GM12878 (cell line): ENCODE data around the gene DCBLD2.

Experiments
- CHD4 ChIP-seq: fragments of 200-600 bp; sonication (generic); IDR thresholded peaks from 2 replicates; pipeline ENCODE4 v1.6.1; 2016; ENCODE audit warnings: mild to moderate bottlenecking
- CREB1 ChIP-seq: IDR thresholded peaks from 2 replicates; pipeline ENCODE4 v1.6.1; 2012; ENCODE audit warnings: low read depth, mild to moderate bottlenecking, inconsistent platforms
- CTCF ChIP-seq, 3 experiments: IDR thresholded peaks in 2 of 3; conservative IDR thresholded peaks in 1 of 3; 2 replicates each; pipeline ENCODE4 v1.5.1; 2011; ENCODE audit warnings: low read depth in 3 of 3, low read length in 3 of 3, mild to moderate bottlenecking in 3 of 3, control low read depth in 2 of 3, moderate library complexity in 2 of 3, inconsistent platforms in 1 of 3, mixed read lengths in 1 of 3; ENCODE audit not compliant: control insufficient read depth in 2 of 3, insufficient read depth in 1 of 3; ENCODE audit errors: extremely low read depth in 1 of 3
- EP300 ChIP-seq, 2 experiments: fragments of 150-350 bp in 1 of 2; IDR thresholded peaks; 2 replicates each; pipeline ENCODE4 v1.6.1; 2011 to 2012; ENCODE audit warnings: low read depth in 2 of 2, low read length in 2 of 2, borderline replicate concordance in 1 of 2, improper control_type of control experiment in 1 of 2, inconsistent platforms in 1 of 2; ENCODE audit not compliant: control insufficient read depth in 1 of 2
- HDAC6 ChIP-seq: fragments of 200-600 bp; sonication (generic); IDR thresholded peaks from one replicate; pipeline ENCODE4 v1.8.0; 2017; ENCODE audit warnings: antibody characterized with exemption; ENCODE audit not compliant: unreplicated experiment
- IRF3 ChIP-seq: fragments of 450-650 bp; IDR thresholded peaks from 2 replicates; pipeline ENCODE4 v1.6.1; 2014; ENCODE audit warnings: mild to moderate bottlenecking
- MYB ChIP-seq: fragments of 150-350 bp; IDR thresholded peaks from 2 replicates; pipeline ENCODE4 v1.6.1; 2014; ENCODE audit warnings: mild to moderate bottlenecking, low read depth, low read length, borderline replicate concordance
- POLR2AphosphoS5 ChIP-seq: IDR thresholded peaks from 2 replicates; pipeline ENCODE4 v1.6.1; 2011; ENCODE audit warnings: mild to moderate bottlenecking, low read length, inconsistent platforms
- REST ChIP-seq: IDR thresholded peaks from 2 replicates; pipeline ENCODE4 v1.6.1; 2012; ENCODE audit warnings: mild to moderate bottlenecking, low read depth, low read length
- RFX5 ChIP-seq: IDR thresholded peaks from 2 replicates; pipeline ENCODE4 v1.6.1; 2011; ENCODE audit warnings: low read depth, low read length, improper control_type of control experiment
- USF2 ChIP-seq: IDR thresholded peaks from 2 replicates; pipeline ENCODE4 v1.6.1; 2011; ENCODE audit warnings: low read depth, low read length, improper control_type of control experiment, borderline replicate concordance
- YY1 ChIP-seq: IDR thresholded peaks from 2 replicates; pipeline ENCODE4 v1.6.1; 2011; ENCODE audit warnings: low read depth, mild to moderate bottlenecking, low read length

GRCh38 chr3:98884675-98885371, 16.7 kb downstream of the DCBLD2 start:
- TF ChIP-seq REST (no peak), CREB1 (no peak), USF2 (no peak), MYB (no peak), HDAC6 (no peak), CTCF (IDR thresholded peaks at IDR 0.05 in 2 of 3, conservative IDR thresholded peaks at IDR 0.05 in 1 of 3; ENCODE audit: control insufficient read depth in 2 of 3, extremely low read depth in 1 of 3, insufficient read depth in 1 of 3, low read depth in 3 of 3, low read length in 3 of 3) (no peak), EP300 (IDR thresholded peaks at IDR 0.05; ENCODE audit: borderline replicate concordance in 1 of 2, control insufficient read depth in 1 of 2, low read depth in 2 of 2, low read length in 2 of 2) (no peak), POLR2AphosphoS5 (no peak), RFX5 (no peak), IRF3 (no peak), YY1 (no peak), CHD4 (no peak)
